HG02885 (cell line): ENCODE measurements around the gene TOGARAM2.

Experiments used
- ATAC-seq: cut with Tn5 transposase; IDR thresholded peaks from one replicate; pipeline ENCODE4 v1.9.1; 2021; ENCODE audit warnings: mild to moderate bottlenecking; ENCODE audit not compliant: unreplicated experiment, poor library complexity

TOGARAM2 gene

DNA sequence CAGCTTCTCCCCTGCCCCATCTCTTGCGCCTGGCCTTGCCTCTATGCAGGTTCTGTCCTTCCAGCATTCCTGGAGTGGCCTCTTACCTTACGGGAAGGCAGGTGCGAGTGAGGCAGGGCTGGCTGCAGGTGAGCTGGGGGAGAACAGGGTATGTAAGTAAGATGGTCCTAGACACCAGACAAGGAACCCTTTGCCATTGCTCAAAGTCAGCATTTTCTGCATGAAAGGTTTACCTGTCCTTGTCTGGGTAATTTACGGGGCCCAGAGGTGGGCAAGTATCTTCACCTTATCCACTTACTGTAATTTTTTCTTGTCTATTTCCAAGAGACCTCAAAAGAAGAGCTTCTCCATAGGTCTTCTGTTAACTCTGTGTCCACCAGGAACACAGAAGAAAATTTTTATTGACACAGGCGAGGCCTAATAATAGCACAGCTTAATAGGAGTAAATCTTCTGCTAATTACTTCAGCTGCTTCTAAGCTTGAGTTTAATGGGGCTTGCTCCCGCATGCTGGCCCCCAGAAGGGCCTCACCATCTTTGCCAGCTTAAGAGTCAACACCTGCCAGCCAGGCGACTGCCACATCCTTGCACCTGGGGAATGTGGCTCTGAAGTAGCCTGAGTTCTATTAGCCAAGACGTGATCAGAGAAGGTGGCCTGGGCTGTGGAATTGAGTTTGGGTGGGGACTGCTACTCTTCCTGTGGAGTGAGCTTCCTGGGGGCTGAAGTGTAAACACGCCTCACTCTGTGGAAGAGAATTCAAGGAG is 66.2 kb downstream of the TOGARAM2 start:
- ATAC-seq, result no peak

DNA sequence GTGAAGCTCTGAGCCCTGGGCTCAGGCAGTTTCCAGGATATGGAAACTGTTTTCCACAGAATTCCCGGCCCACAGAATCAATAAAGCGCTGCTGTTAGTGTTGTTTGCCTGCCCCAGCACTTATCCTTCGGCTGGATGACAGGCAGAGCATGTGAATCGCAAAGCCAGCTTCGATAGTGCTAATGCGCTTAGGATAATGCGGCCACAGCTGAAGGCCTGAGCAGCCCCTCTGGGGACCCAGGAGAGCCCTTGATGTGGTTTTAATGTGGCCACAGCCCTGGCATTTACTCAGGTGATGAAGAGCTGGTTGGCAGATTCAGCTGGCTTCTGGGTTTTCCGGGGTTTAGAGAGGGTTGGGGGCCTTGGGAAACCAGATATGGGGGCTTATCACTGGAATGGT is 69.5 kb downstream of the TOGARAM2 start:
- ATAC-seq, result no peak

DNA sequence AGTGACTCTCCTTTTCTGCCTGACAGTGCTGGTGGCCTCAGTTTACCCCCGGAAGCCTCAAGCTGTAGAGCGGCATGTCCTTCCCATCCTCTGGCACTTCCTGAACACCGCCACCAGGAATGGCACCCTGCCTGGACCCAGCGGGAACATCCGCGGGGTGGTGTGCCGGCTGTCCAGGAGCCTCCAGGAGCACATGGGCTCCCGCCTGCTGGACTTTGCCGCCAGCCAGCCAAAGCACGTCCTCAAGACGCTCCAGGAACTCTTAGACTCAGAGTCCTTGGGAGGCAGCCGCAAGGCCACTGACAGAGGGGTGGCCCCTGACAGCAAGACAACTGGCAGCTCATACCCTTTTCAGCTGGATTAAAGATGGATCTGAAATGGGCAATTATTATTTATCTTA is 70.6 kb downstream of the TOGARAM2 start:
- no peak for ATAC-seq

DNA sequence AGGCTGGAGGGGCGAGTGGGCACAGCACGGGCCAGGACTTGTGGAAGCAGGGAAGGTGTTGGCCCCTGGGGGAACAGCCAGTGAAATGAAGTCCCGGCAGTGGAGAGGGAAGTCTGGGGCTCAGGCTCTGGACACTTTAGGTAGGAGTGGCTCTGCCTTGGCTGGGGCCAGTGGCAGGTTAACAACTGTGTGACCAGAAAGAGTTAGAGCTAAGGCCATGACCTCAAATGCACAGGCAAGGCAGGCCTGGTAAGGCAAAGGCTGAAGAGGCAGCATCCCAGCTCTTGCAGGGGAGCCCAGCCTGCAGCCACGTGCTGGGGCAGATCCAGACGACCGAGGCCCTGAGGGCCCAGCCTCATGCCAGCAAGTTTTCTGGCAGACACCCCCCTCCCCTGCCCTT is 71.7 kb downstream of the TOGARAM2 start:
- ATAC-seq, result no peak

DNA sequence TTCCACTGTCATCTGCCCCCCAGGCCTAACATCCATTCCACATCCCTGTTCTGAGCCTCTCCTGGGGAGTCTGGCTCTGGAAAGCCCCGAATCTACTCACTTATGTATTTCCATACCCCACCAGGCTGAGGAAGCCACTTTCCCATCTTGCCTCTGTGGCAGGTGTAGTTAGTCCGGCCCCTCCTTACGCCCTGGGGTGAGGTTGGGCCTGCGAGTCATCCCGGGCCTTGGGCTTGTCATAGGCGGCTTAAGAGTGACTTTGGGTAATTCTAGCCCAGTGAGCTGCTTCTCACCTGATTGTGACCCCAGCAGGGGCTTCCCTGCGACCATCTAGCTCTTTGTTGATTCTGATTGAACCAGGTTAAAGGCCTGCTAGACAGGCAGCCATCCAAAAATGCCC is 72.1 kb downstream of the TOGARAM2 start:
- ATAC-seq, result no peak

DNA sequence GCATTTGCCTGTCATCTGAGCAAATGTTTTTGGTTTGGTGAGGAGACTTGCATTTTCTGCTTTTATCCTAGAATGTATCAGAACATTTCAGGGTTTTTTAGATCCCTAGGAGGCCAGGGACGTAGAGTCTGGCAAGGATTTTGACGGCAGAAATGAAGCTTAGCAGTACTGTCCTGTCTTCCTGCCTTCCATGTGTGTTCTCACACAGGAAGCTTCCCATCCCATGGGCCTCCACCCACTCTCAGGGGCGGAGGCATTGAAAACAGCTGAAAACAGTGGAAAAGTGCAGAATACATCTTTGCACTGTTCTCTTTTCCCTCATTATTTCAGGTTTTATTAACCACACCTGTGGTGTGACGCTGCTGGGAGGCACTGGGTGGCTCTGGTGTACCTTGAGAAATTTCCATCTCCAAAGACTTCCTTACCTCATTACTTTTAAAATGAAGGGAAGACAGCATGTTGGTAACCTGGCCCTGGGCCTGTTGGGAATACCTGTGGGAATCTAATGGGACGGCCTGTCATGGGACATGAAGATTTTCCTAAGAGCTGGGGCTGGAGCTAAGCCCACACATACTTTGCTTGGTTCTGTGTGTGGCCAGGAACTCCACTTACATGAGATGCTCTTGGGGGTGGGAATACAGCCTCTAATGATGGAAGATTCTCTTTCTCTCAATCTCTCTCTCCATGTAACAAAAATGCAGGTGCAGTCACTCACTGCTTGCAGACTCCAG is 72.7 kb downstream of the TOGARAM2 start:
- no peak for ATAC-seq

DNA sequence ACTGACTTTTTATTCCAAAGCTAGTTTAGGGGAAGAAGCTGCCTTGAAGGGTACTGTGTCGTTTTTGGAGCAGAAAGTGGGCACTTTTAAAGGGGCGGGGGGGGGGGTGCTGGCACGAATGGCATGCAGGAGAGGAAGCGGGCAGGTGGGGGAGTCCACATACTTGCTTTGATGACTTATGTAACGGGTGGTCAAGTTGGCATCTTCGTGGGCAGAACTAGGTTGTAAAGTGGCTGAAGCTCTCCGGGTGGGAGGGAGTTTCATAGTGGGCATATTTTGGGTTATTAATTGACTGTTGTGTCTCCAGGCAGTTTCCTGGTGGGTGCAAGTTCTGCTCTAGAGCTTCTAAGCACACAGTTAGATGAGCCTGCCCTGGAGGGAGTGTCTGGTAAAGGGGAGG is 73.3 kb downstream of the TOGARAM2 start:
- no peak for ATAC-seq

DNA sequence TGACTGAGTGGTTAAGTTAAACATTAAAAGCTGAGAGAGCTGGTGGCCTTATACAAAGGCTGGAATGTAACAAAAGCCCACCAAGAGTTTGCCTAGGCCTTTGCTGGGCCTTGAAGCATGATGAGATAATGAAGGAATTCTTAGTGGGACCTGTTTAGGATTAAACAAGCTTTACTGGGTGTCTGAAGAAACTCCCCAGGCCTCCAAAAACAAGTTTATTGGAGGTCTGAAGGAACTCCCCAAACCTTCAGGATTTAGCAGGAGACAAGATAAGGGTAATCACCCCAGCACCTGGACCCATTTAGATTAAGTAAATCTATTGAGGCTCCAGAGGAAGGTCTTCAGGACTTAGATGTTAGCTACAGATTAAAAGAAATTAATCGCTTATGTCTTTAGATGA is 74.5 kb downstream of the TOGARAM2 start:
- no peak for ATAC-seq

DNA sequence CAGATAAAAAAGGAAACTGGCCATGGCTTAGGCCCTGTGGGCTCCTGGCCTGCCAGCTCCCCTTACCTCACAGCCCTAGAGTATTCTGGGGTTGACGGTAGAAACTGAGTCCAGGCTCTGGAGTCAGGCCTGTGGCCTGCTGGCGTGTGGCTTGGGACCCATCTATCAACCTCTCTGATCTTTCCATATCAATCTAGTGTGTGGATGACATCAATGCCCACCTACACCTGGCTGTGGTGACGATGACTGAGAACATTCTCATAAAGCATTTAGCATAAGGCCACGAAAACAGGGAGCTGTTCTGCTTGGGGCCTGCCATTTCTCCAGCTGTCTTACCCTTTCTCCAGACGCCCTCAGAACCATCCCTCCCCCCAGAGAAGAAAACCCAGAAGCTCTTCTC is 75.4 kb downstream of the TOGARAM2 start:
- no peak for ATAC-seq

DNA sequence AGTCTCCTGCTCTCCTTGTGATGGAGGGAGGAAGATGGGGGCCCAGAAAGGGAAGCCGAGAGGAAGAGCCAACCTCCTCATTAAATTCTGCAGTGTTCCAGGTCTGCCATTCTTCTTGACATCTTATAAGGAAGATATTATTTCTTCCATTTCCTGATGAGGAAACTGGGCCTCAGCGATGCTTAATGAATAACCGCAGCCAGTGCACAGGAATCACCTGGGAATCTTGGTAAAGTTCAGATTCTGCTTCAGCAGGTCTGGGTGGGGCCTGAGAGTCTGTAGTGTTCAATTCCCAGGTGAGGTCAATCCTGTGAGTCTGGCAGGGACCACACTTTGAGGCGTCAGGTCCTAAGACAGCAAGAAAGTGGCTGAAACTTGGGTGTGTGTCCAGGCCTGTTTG is 75.9 kb downstream of the TOGARAM2 start:
- ATAC-seq, result no peak

DNA sequence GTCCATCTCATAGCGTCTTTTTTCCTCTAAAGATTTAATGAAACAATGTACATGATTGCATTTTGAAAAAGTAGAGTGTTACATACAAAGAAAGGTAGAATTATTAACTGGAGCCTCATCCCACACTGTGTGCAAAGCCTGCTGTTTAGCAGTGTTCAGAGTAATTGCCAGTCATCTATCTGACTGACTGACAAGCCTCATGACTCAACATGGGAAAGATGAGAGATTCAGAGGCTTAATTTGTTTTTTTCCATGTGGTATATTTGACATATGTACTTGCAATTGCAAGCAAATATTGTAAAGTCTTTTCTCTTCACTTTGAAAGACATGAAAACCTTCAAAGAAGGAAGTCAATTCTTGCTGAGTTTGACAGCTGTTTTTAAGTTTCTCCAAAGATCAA is 78.5 kb downstream of the TOGARAM2 start:
- no peak for ATAC-seq

DNA sequence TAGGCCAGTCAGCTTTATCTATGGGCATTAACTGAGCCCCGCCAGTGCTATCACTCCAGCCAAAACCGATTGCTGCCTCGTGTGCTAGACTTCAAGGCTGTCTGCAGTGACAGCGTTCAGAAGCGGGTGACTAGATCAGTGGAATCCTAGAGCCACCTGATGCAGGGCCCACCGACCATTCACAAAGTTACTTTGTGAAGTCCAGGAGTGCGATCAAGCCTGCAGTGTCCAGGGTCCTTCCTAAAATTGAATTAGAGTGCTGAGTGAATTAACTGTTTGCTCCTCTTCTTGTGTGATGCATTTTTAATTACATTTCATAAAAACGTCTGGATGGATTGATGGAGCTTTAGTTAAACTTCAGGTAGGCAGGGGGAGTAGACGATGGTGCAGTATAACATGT is 79.3 kb downstream of the TOGARAM2 start:
- no peak for ATAC-seq

DNA sequence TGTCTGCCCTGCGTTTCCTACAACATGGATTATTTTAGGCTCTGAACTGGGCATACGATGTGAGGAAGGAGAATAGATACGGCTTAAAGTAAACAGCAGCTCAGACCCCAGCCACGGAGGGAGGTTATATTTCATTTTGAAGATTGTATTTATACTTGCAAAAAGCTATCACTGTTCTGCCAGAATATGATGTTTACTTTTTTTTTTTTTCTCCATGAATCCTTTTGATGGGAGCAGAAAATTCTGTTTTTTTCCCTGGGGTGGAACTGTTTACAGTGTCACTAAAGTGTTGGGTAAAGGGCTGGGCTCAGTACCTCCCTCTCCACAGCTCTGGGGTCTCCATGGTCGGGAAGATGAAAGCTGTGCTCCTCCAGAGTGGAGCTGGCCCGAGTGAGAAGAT is 80.1 kb downstream of the TOGARAM2 start:
- no peak for ATAC-seq

DNA sequence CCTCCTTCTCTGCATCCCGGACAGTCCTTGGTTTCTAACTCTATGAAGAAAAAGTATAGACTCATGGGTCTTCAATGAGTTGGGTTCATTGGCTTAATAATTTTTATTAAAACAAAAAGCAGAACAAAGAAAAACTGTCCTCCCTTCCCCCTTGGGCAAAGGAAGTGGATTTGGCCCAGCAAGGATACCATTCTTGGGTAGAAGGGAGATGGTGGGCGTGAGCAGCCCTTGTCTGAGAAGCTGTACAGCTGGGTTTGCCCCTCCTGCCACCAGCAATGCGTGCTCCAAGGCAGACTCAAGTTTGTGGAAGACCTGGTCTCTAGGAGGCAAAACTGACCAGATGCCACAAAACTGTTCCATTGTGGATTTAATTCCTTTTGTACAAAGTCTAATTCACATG is 80.5 kb downstream of the TOGARAM2 start:
- ATAC-seq, result no peak

DNA sequence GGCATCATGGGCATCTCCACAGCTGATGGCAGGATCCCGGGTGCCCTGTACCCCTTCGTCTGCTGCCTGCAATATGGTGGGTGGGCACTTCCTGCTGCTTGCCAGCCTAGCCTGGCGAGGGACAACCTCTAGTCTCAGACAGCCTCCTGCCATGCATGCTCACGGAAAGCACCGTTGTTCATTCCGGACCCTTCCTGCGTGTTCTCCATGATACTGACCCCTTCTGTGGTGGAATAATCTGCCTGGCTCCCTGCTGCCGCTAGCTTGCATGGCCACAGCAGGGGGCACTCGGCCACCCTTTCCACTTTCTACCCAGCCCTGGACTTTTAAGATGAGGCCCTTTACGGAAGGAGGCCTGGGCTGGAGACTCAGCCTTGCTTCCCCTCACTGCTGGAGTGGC is 81.3 kb downstream of the TOGARAM2 start:
- no peak for ATAC-seq

DNA sequence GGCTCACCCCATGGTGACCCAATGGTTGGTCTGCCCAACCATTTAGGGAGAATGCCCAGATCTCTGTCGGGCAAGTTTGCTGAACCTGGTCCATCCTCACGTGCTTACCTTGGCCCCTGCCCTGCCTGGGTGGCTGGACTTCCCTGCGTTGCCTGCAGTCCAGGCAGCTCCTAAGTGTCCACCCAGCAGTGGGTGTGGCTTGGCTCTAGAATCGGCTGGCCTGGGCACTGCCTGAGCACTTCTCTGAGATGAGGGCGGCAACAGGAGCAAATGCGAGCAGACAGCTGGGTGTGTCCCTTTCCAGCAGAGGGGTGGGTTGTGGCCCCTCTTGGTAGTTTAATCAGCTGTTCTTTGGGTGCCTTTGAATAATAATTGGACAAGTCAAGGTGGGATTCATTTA is 82.0 kb downstream of the TOGARAM2 start:
- ATAC-seq, result no peak

DNA sequence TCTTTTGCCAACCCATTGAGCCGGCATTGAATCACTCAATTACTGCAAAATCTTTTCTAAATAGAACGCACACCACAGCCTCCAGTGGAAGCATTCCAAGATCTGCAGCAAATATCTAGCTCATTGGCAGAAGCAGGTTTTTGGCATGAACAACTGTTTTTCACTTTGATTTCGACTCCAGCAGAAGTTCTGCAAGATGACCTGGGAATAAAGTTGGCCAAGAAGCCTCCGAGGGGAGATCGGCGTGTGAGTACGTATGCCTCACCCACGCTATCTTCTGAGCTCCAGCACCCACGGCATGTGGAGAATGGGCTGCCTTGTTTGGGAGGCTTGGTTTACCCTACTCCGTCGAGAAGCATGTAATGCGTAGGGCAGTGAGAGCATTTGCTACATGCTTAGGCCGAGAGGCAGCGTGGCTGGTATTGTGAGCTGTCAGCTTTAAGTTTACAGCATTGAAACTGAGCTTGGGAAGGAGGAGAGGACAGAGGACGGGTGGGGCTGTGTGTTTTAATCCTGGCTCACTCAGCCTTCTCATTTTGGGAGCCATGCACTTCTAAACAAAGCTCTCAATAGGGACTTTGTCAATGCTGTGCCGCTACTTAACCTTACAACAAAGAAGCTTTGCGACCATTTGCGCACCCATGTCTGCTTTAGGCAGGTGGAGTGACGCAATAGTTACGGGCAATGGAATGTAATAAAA is 82.7 kb downstream of the TOGARAM2 start:
- ATAC-seq, result no peak

DNA sequence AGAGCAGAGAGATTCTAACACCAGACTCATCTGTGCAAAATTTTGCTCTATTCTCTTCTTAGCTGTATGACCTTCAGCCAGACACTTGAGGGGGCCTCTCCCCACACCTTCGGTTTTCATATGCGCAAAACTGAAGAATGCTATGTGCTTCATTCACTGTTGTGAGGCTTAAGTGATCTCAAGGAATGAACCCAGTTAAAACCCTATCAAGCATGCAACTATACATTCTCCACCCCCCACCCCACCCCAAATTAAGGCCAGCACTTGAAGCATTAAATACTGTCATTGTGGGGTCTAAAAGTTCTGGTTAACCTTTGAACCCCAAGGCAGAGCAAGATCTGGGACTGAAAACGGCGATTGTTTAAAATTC is 83.2 kb downstream of the TOGARAM2 start:
- ATAC-seq, result no peak

DNA sequence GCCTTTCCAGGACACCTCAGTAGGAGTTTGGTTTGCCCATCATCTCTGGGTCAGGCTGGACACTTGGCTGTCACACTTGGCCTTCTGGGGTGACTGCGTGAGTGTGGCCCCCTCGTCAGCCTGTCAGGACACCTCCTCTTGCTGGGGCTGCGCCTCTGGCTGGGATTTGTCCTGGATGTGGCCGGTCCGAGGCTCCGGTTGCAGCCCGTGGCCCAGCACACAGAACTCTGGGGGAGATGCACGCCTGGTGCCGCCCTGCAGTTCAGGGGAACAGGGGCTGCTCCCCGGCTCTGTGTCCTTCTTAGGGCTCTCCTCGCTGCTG is 83.6 kb downstream of the TOGARAM2 start:
- no peak for ATAC-seq

DNA sequence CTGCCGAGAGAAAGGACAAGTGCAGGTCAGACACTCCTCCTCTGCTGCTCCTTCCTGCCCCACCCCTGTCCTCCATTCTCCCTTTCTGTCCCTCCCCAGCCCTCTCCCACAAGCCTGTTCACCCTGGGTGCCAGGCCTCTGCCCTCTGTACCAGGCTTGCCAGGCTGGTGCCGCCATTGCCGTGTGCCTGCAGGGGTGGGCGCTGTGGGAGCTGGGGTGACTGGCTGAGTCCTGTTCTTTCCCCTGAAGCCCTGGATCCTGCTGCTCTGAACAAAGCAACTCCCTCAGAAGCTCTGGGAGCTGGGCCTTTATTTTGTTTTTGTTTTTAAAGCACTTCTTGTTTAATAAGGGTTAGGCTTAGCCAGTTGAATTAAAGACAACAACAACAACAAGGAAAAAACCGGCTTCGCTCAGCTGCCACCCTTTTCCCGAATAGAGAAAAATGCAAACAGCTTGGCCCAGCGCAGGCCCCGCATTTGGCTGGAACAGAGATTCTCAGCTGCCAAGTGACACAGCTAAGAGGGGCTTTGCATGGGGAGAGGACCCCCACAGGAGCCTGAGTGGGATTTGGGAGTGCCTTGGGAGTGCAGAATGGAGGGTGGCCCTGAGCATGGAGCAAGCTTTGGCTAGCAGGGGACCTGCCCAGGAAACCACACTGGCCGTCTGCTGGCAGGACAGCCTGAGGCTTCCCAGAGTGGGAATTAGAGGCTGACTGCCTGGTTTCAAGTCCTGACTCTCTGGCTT is 84.1 kb downstream of the TOGARAM2 start:
- no peak for ATAC-seq

DNA sequence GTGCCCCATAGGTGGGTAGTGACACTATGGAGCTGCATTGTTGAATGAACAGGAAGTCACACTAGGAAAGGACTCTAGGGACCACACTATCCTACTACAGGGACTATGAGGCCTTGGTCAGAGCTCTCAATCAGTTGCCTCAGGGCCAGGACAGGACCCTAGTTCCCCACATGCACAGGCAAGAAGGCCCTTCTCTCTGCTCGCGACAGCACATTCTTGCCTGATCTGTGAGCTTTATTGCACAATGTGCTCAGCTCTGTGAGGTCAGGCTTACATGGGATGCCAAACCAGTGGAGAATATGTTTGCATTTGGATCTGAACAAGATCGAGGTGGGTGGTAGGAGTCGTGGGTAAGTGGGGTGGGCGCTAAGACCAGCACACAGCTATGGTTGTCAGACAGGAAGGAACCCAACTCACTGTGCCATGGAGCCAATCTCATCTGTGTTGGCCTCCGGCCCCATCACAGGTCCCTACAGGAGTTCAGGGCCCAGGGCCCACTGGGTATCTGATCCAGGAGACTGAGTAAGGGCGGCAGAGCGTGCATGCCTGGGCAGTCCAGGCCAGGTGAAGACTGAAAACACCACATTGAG is 85.3 kb downstream of the TOGARAM2 start:
- ATAC-seq, result no peak
